DND-41 (cell line): ENCODE results near the gene OR2G6.
"Not testable (repeated sequence)": the region's sequence is repeated elsewhere in the genome, so short reads cannot be mapped to it uniquely, and the experiment has no call there.

Experiments
- CTCF ChIP-seq: IDR thresholded peaks from 2 replicates; pipeline ENCODE4 v1.5.1; 2012; ENCODE audit warnings: borderline replicate concordance, low read length, moderate library complexity, mild to moderate bottlenecking; ENCODE audit not compliant: poor library complexity, severe bottlenecking; ENCODE audit errors: extremely low read depth
- EZH2 ChIP-seq: IDR thresholded peaks from 3 replicates; pipeline ENCODE4 v1.6.1; 2012; ENCODE audit warnings: borderline replicate concordance, low read depth, mild to moderate bottlenecking, moderate library complexity, low read length, inconsistent platforms; ENCODE audit not compliant: severe bottlenecking

DNA sequence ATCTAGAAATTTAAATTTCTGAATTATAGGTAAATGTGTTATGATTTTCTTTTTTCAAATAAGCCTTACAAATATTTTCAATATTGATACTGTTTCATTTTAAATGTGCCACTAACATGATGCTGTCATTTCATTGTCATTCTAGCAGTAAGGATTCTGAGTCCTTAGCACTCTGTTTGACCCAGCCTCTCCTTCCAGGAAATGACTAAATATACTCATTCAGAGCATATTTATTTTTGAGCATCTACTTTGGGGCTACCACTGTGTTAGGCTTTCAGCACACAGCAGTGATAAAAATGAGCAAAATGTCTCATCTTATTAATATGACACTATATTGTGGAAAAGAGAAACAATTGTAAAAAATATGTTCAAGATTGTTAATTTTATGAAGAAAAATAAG, 2.3 kb downstream of the OR2G6 start:
- not testable (repeated sequence) for TF ChIP-seq CTCF, EZH2
